ENCODE results near the gene FAM174B.
A peak's percentile ranks its signal among the peaks of the same experiment; 100 is the strongest.

The FAM174B gene

DNA sequence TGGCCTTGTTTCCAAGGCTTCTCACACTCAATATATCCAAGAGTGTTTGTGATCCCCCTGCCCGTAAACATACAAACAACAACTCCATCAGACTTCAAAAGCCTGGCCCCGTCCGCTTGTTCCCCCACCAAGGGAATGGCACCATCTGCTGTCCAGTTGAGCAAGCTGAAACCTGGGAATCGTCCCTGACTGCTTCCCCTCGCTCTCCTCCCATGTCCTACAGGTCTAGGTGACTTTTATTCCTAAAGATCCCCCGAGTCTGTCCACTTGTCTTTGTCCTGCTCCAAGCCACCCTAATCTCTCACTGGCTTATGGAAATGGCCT, 27.9 kb upstream of the FAM174B start:
- TF ChIP-seq CTCF (conservative IDR thresholded peaks at IDR 0.05; ENCODE audit: low read depth, low read length), result peak; percentile 70
- no peak overlapping the region for H3K4me3 ChIP-seq (ENCODE audit: low read depth, low read length)
- peak; percentile 53 for DNase-seq (ENCODE audit: low read depth)

GRCh38 chr15:92682741-92683510, 27.4 kb upstream of the FAM174B start:
- DNase-seq (ENCODE audit: low read depth), result peak; percentile 65
- H3K4me3 ChIP-seq (ENCODE audit: low read depth, low read length), result no peak overlapping the region
- TF ChIP-seq CTCF (conservative IDR thresholded peaks at IDR 0.05; ENCODE audit: low read depth, low read length), result no peak

DNA sequence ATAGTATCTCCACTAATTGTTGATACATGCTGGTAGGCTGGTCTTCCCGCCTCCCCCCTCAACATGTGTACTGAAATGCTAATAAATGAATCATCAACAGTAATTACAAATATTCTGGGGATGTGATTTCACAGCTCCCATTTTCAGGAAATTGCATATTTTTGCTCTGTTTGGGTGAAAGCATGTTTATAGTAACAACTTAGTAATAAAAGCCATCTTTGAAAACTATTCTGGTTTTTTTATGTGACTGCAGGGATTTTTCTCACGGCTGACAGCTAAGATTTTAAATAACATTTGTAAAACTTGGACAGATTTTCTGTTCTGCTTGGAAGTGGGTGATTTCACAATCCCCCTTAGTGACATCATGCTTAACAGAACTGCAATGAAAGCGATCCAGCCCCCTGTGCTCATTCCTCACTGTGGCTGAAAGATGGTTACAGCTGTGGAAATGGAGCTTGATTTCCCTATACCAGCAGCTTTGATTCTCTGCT, 25.6 kb upstream of the FAM174B start:
- no peak overlapping the region for H3K4me3 ChIP-seq (ENCODE audit: low read depth, low read length)
- no peak for TF ChIP-seq CTCF (conservative IDR thresholded peaks at IDR 0.05; ENCODE audit: low read depth, low read length)
- peak; percentile 94 for DNase-seq (ENCODE audit: low read depth)

GRCh38 chr15:92677999-92678398, 22.4 kb upstream of the FAM174B start:
- no peak for TF ChIP-seq CTCF (conservative IDR thresholded peaks at IDR 0.05; ENCODE audit: low read depth, low read length)
- H3K4me3 ChIP-seq (ENCODE audit: low read depth, low read length), result no peak overlapping the region
- peak; percentile 82 for DNase-seq (ENCODE audit: low read depth)

DNA sequence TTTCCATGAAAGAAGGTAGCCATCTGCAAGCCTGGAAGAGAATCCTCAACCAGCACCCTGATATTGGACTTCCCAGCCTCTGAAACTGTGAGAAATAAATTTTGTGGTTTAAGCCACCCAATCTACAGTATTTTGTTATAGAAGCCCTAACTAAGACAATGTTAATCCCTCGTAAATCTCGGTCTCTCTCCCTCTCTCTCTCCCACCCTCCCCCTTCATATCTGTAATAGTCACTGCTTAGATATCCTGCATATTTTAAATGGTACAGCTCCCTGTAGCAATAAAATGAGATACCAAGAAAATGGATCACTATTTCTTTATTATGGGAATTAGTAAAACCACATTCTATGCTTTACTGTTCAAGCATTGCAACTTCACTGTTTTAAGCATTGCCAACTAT, 21.0 kb upstream of the FAM174B start:
- TF ChIP-seq CTCF (conservative IDR thresholded peaks at IDR 0.05; ENCODE audit: low read depth, low read length), result no peak
- H3K4me3 ChIP-seq (ENCODE audit: low read depth, low read length), result no peak overlapping the region
- DNase-seq (ENCODE audit: low read depth), result no peak

- TF ChIP-seq CTCF (conservative IDR thresholded peaks at IDR 0.05; ENCODE audit: low read depth, low read length), result no peak
- H3K4me3 ChIP-seq (ENCODE audit: low read depth, low read length), result no peak overlapping the region
These were observed 19.9 kb upstream of the FAM174B start for GRCh38 chr15:92675485-92675884.

DNA sequence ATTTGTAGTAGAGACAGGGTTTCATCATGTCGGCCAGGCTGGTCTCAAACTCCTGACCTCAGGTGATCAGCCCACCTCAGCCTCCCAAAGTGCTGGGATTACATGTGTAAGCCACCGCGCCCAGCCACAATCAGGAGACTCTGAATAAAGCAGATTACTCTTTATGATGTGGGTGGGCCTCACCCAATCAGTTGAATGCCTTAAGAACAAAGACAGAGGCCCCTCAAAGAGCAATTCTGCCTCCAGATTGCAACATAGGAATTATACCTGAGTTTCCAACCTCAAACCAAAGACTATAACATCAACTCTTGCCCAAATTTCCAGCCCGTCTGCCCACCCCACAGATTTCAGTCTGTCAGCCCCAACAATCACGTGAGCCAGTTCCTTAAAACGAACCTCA, 18.8 kb upstream of the FAM174B start:
- no peak for DNase-seq (ENCODE audit: low read depth)
- H3K4me3 ChIP-seq (ENCODE audit: low read depth, low read length), result no peak overlapping the region
- TF ChIP-seq CTCF (conservative IDR thresholded peaks at IDR 0.05; ENCODE audit: low read depth, low read length), result no peak

More at GRCh38 chr15:92675485-92675884, 19.9 kb upstream of the FAM174B start:
- DNase-seq (ENCODE audit: low read depth), result no peak
